ENCODE results near the gene PPP1R26. TPM values are rescaled to one million over a fixed set of nuclear protein-coding genes. Genes with fewer than 3 reads are reported as not detected.
A peak's percentile ranks its signal among the peaks of the same experiment; 100 is the strongest.
"Not testable (repeated sequence)": the region's sequence is repeated elsewhere in the genome, so short reads cannot be mapped to it uniquely, and the experiment has no call there.

Gene PPP1R26
- total and polyA plus RNA-seq, 9 of the 15 experiments (the other 6 are each of a cell fraction or from before 2014, with no cell fraction given), result 0.77 to 26.8 (median 9.3) TPM

DNA sequence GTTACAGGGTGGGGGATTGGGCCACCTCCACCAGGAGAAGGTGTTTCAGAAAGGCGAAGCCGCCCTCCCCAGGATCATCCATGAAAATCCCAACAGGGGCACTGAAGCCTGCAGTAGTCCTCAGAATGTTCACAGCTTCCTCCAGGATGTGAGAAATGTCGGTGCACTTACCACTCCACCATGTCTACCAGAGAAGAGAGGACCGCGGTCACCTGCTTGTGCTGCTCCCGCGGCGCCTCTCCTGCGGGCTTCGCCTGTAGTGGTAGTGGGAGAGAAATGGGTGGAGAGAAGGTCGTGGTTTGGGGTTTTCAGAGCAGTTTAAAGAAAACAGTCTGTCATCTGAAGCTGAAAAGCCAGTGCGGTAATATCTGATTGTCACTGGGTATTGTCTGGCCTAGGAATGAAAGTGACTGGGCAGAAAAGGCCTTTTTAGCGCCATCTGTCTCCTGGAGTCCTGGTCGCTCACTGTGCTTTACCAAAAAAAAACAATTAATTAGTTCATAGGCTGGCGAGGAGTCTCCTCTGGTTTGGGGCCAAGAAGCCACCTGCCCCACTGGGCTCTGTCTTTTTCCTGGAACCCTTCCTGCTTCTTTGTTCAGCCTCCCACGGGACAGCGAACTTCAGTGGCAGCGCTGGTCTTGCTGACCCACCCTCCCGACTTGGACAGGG is 23.0 kb upstream of the PPP1R26 start (continued):
- TF ChIP-seq, protein P1, sequence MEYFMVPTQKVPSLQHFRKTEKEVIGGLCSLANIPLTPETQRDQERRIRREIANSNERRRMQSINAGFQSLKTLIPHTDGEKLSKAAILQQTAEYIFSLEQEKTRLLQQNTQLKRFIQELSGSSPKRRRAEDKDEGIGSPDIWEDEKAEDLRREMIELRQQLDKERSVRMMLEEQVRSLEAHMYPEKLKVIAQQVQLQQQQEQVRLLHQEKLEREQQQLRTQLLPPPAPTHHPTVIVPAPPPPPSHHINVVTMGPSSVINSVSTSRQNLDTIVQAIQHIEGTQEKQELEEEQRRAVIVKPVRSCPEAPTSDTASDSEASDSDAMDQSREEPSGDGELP (CRISPR knock-in tag; IDR thresholded peaks at IDR 0.05; ENCODE audit: borderline replicate concordance), result peak; percentile 16; the same call in 1 of the 2 replicates

DNA sequence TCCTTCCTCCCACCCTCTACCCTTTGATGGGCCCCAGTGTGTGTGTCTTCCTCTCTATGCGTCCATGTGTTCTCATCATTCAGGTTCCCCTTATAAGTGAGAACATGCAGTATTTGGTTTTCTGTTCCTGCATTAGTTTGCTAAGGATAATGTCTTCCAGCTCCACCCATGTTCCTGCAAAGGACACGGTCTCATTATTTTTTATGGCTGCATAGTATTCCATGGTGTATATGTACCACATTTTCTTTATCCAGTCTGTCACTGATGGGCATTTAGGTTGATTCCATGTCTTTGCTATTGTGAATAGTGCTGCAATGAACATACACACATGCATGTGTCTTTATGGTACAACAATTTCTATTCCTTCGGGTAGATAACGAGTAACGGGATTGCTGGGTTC is 21.1 kb upstream of the PPP1R26 start:
- H3K9me3 ChIP-seq (replicated peaks; ENCODE audit: control insufficient read depth, insufficient read depth, low read depth, low read length); H4K20me1 ChIP-seq (replicated peaks; ENCODE audit: control insufficient read depth, insufficient read depth, low read length); POLR2A ChIA-PET; DNase-seq (ENCODE audit: extremely low read depth in 1 of 4, low spot score in 3 of 4); CTCF ChIA-PET (ENCODE audit: low intra/inter-chr PET ratio); H3K36me3 ChIP-seq (ENCODE audit: control insufficient read depth, insufficient read depth, low read length); intact Hi-C loops (cut with micrococcal nuclease); in situ Hi-C loops (cut with MboI); H3K9ac ChIP-seq (ENCODE audit: insufficient read depth in 1 of 2, low read depth in 2 of 2, low read length in 2 of 2); H2AFZ ChIP-seq (ENCODE audit: low read depth, low read length); H3K4me2 ChIP-seq (ENCODE audit: insufficient read depth, low read length); H3K79me2 ChIP-seq (ENCODE audit: control insufficient read depth, insufficient read depth, low read length); ATAC-seq; H3K27me3 ChIP-seq (ENCODE audit: control insufficient read depth in 2 of 2, insufficient read depth in 2 of 2, low read length in 2 of 2); H3K4me3 ChIP-seq; BruUV-seq (replicated peaks); FAIRE-seq; H3K9me1 ChIP-seq (ENCODE audit: control insufficient read depth, insufficient read depth, low read length); H3K27ac ChIP-seq (ENCODE audit: extremely low read depth, low read depth, low read length): not testable (repeated sequence)
- H3K4me1 ChIP-seq (replicated peaks in 1 of 2; ENCODE audit: control insufficient read depth in 2 of 2, insufficient read depth in 2 of 2, low read length in 2 of 2), result peaks cover 9 to 13% of the 10 kb centered on the region in 2 experiments; a peak in 3 of 5 replicates
- TF ChIP-seq BCOR (IDR thresholded peaks at IDR 0.05) (peak; percentile 57; the same call in 1 of the 2 replicates), RBM25 (IDR thresholded peaks at IDR 0.05; ENCODE audit: low read depth, low read length, severe bottlenecking) (peak; percentile 59), ZNF146 (CRISPR knock-in tag; IDR thresholded peaks at IDR 0.05; ENCODE audit: unreplicated experiment) (peak; percentile 89)
- 96% methylated on average over 5 of the region's 5 CpGs for WGBS (ENCODE audit: insufficient coverage, low coverage, missing lambda C conversion rate)

Measured in K562 (cell line).